Tibial nerve (tissue), 4 donors: ENCODE data around the gene CRTC1. TPM values are rescaled to one million over a fixed set of nuclear protein-coding genes. Genes with fewer than 3 reads are reported as not detected.

Experiments used
- DNase-seq, 2 donors: peaks; one replicate each; pipeline ENCODE4 v3.0.0-alpha.2; 2019; ENCODE audit warnings: low spot score in 2 of 2
- H3K27ac ChIP-seq, 4 donors: fragments of 200-600 bp; sonication (generic) in 3 of 4; one replicate each; pipeline ENCODE4 v1.5.1; 2017 to 2019; ENCODE audit warnings: mild to moderate bottlenecking in 1 of 4
- H3K27me3 ChIP-seq, 2 donors: fragments of 200-600 bp; sonication (generic) in 1 of 2; one replicate each; pipeline versions ENCODE4 v1.5.1 to v1.6.0; 2017 to 2019
- H3K36me3 ChIP-seq, 3 donors: fragments of 200-600 bp; sonication (generic); one replicate each; pipeline ENCODE4 v1.5.1; 2018 to 2019
- H3K4me1 ChIP-seq, 4 donors: fragments of 200-600 bp; sonication (generic) in 3 of 4; one replicate each; pipeline ENCODE4 v1.5.1; 2017 to 2019
- H3K4me3 ChIP-seq, 4 donors: fragments of 200-600 bp; sonication (generic) in 3 of 4; one replicate each; pipeline ENCODE4 v1.5.1; 2017 to 2019; ENCODE audit warnings: mild to moderate bottlenecking in 1 of 4, moderate library complexity in 1 of 4
- H3K9me3 ChIP-seq, 4 donors: fragments of 200-600 bp; sonication (generic) in 3 of 4; one replicate each; pipeline ENCODE4 v1.5.1; 2017 to 2019
- EP300 ChIP-seq, 2 donors: sonication (generic); formaldehyde crosslinking; IDR thresholded peaks; one replicate each; pipeline ENCODE4 v1.6.1; 2017; ENCODE audit warnings: antibody characterized with exemption in 2 of 2, mild to moderate bottlenecking in 1 of 2
- POLR2A ChIP-seq, 2 donors: fragments of 450-650 bp; IDR thresholded peaks; one replicate each; pipeline ENCODE4 v1.6.1; 2017; ENCODE audit warnings: antibody characterized with exemption in 2 of 2, mild to moderate bottlenecking in 2 of 2, moderate library complexity in 2 of 2
- WGBS, 2 donors: methylation state at CpG; one replicate each; pipeline ENCODE4 v1.1.5; 2018; 5-methylcytosine and 5-hydroxymethylcytosine counted together
- total RNA-seq, 4 donors: library from RNA; depleted of rRNA; stranded (reverse); fragments of >200 nt; gene quantifications; one replicate each; pipeline ENCODE4 v1.1.0, GENCODE V29; 2016
- TF ChIP-seq, protein P1 (sequence below), 5 experiments: fragments of 200-600 bp in 3 of 5; fragments of 450-650 bp in 2 of 5; sonication (generic) in 3 of 5; IDR thresholded peaks; one replicate each; pipeline ENCODE4 v1.5.1; 2016 to 2019; ENCODE audit warnings: antibody characterized with exemption in 5 of 5, mild to moderate bottlenecking in 3 of 5, moderate library complexity in 2 of 5

CRTC1 gene
- total RNA-seq, 4 donors from 2014 or later = 4.0 to 7.8 (median 6.7) TPM

DNA sequence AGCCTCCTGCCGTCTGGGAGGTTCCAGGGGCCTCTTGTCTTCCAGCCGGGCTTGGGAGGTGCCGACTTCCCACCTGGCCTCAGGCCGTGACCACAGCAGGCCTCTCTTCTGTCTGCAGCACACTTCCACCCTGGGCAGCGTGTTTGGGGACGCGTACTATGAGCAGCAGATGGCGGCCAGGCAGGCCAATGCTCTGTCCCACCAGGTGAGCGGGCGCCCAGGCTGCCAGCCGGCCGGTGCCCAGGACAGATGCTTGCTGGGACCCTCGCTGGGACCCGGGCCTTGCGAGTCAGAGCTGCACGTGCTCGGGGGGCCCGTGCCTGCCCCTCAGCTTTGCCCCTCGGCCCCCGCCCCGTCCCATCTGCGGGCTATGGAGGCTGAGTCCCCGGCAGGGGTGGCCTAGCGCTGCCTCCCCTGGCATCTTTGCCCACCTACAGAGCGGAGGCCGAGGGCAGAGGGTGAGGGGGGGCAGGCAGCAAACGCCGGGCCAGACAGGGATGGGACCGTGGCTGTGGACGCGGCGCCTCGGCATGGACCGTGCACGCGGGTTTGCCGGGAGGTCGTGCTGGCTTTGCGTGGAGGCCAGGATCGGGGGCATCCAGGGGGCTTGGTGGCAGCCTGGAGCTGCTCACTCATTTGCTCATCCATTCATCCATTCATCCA lies 91.4 kb downstream of the CRTC1 start:
- no peak overlapping the region for H3K27ac ChIP-seq
- TF ChIP-seq EP300 (IDR thresholded peaks at IDR 0.05) (no peak), POLR2A (IDR thresholded peaks at IDR 0.05) (no peak)
- TF ChIP-seq, protein P1, sequence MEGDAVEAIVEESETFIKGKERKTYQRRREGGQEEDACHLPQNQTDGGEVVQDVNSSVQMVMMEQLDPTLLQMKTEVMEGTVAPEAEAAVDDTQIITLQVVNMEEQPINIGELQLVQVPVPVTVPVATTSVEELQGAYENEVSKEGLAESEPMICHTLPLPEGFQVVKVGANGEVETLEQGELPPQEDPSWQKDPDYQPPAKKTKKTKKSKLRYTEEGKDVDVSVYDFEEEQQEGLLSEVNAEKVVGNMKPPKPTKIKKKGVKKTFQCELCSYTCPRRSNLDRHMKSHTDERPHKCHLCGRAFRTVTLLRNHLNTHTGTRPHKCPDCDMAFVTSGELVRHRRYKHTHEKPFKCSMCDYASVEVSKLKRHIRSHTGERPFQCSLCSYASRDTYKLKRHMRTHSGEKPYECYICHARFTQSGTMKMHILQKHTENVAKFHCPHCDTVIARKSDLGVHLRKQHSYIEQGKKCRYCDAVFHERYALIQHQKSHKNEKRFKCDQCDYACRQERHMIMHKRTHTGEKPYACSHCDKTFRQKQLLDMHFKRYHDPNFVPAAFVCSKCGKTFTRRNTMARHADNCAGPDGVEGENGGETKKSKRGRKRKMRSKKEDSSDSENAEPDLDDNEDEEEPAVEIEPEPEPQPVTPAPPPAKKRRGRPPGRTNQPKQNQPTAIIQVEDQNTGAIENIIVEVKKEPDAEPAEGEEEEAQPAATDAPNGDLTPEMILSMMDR (IDR thresholded peaks at IDR 0.05) = no peak
- no peak for DNase-seq
- no peaks in the 10 kb centered on the region for H3K27me3 ChIP-seq
- H3K4me1 ChIP-seq = peaks cover 0 to 11% (median 0%) of the 10 kb centered on the region in 4 donors
- peaks cover 0 to 60% (median 0%) of the 10 kb centered on the region in 3 donors for H3K36me3 ChIP-seq
- WGBS, 2 donors = 88 to 93% methylated on average over 24 to 40 of the region's 40 CpGs
- no peak overlapping the region for H3K4me3 ChIP-seq
- no peaks in the 10 kb centered on the region for H3K9me3 ChIP-seq

DNA sequence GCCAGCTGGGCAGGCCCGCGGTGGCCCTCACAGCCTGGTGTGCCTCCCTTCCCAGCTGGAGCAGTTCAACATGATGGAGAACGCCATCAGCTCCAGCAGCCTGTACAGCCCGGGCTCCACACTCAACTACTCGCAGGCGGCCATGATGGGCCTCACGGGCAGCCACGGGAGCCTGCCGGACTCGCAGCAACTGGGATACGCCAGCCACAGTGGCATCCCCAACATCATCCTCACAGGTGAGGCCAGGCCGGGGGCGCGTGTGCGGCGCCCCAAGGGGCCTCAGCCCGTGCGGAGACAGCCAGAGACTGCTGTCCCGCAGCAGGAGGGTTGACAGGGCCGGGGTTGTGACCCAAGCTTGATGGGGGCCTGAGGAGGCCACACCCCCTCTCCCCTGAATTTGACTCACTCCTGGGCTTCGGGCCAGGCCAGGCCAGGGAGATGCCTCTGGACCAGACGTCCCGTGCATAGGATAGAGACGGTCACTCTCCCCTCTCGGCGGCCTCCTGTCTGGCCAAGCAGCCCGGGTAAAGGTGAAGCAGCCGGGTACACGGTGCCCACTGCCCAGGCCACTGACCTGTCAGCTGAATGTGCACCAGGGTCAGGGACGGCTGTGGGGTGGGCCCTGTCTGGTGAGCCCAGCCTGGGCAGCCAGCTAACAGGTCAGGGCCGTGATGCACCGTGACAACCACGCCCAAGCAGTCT lies 92.3 kb downstream of the CRTC1 start:
- Histone ChIP-seq H3K9me3 (no peaks in the 10 kb centered on the region), H3K4me3 (no peak overlapping the region), H3K27ac (no peak overlapping the region), H3K27me3 (no peaks in the 10 kb centered on the region), H3K4me1 (peaks cover 0 to 11% (median 0%) of the 10 kb centered on the region in 4 donors), H3K36me3 (peaks cover 0 to 60% (median 0%) of the 10 kb centered on the region in 3 donors)
- 81 to 83% methylated on average over 22 to 23 of the region's 33 CpGs for WGBS, 2 donors
- TF ChIP-seq, protein P1 (IDR thresholded peaks at IDR 0.05) = no peak
- TF ChIP-seq POLR2A (IDR thresholded peaks at IDR 0.05) (no peak), EP300 (IDR thresholded peaks at IDR 0.05) (no peak)
- DNase-seq = no peak

DNA sequence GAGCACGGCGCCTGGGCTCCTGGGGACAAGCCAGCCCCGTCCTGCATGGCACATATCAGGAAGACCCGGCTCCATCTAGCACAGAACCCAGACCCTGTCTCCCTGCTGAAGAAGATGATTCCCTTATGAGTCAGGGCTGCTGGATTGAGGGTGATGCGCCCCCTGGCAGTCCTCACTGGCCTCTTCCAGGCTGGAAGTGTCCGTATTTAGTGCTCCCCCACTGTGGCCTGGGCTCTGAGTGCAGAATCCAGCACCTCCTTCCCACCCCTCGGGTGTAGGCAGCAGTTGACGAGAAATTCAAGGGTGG lies 92.8 kb downstream of the CRTC1 start:
- no peak overlapping the region for H3K27ac ChIP-seq
- H3K36me3 ChIP-seq = peaks cover 0 to 56% (median 0%) of the 10 kb centered on the region in 3 donors
- no peak for TF ChIP-seq EP300 (IDR thresholded peaks at IDR 0.05)
- TF ChIP-seq POLR2A (IDR thresholded peaks at IDR 0.05) = no peak
- TF ChIP-seq, protein P1 (IDR thresholded peaks at IDR 0.05) = no peak
- H3K27me3 ChIP-seq = no peaks in the 10 kb centered on the region
- no peaks in the 10 kb centered on the region for H3K9me3 ChIP-seq
- no peak overlapping the region for H3K4me3 ChIP-seq
- peaks cover 0 to 11% (median 0%) of the 10 kb centered on the region in 4 donors for H3K4me1 ChIP-seq
- DNase-seq = no peak
- 63 to 76% methylated on average over 3 to 6 of the region's 8 CpGs for WGBS, 2 donors

DNA sequence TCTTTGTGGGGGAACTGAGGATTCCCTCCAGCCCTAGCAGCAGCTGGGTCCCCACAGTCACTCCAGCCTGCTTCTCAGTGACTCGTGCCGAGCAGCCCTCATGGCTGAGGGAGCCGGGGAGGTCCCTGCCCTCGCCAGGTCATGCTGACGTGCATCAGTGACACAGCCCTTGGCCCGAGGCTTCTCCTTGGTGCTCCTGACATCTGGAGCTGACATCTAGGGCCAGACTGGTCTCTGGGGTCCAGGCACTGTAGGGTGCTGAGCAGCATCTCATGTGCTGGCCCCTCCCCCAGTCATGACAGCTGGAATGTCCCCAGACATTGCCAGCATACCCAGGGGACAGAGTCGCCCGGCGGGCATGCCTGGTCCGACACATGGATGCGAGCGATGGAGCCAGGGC lies 93.3 kb downstream of the CRTC1 start:
- H3K27me3 ChIP-seq = no peaks in the 10 kb centered on the region
- TF ChIP-seq, protein P1 (IDR thresholded peaks at IDR 0.05) = no peak
- TF ChIP-seq POLR2A (IDR thresholded peaks at IDR 0.05) = no peak
- no peak for TF ChIP-seq EP300 (IDR thresholded peaks at IDR 0.05)
- H3K36me3 ChIP-seq = peaks cover 0 to 52% (median 0%) of the 10 kb centered on the region in 3 donors
- H3K27ac ChIP-seq = no peak overlapping the region
- 40 to 65% methylated on average over 6 to 8 of the region's 12 CpGs for WGBS, 2 donors
- no peaks in the 10 kb centered on the region for H3K9me3 ChIP-seq
- no peak for DNase-seq
- H3K4me3 ChIP-seq = no peak overlapping the region
- H3K4me1 ChIP-seq = peaks cover 0 to 11% (median 0%) of the 10 kb centered on the region in 4 donors
